T-helper 1 cell treated with Interleukin-12 subunit alpha and Interleukin-12 subunit beta and Interleukin-4 antibody, amounts not matched to agents 30 ng/mL and 1 ng/mL, for 36 hours (primary cell): Measurements from ENCODE around the gene CNPY4. TPM values are rescaled to one million over a fixed set of nuclear protein-coding genes. Genes with fewer than 3 reads are reported as not detected.

Experiments used
- intact Hi-C: fragments of 100-400 bp; cut with micrococcal nuclease; formaldehyde crosslinking; loops from one replicate; pipeline ENCODE4 v1.15.1; 2024
- total RNA-seq: library from RNA; stranded (reverse); gene quantifications from 2 replicates; pipeline ENCODE4 v1.2.3, GENCODE V29; 2022

The CNPY4 gene
- total RNA-seq, 1 donor from 2014 or later, result 37.0 TPM

- intact Hi-C loops, result no loop called here
These were observed 18.7 kb downstream of the CNPY4 start for GRCh38 chr7:100137851-100138760.

- intact Hi-C loops, result no loop called here
These were observed 22.1 kb downstream of the CNPY4 start for GRCh38 chr7:100141555-100141949.

GRCh38 chr7:100142461-100142860 lies 23.0 kb downstream of the CNPY4 start:
- intact Hi-C loops, result no loop called here

GRCh38 chr7:100146350-100146749 lies 26.9 kb downstream of the CNPY4 start:
- intact Hi-C loops, result loop anchor here (5.0 kb wide), 1 partner anchor 126 kb away; no protein-coding TSS in a partner anchor

GRCh38 chr7:100147278-100147677 lies 27.8 kb downstream of the CNPY4 start:
- intact Hi-C loops, result loop anchor here (5.0 kb wide), 1 partner anchor 125 kb away; no protein-coding TSS in a partner anchor

- intact Hi-C loops, result loop anchor here (1.0 to 5.0 kb wide), 10 partner anchors 10 to 280 kb away; partner anchors contain the start of genes AP4M1, CNPY4, GPC2 and MBLAC1
These were observed 28.8 kb downstream of the CNPY4 start for GRCh38 chr7:100148225-100148558.

GRCh38 chr7:100148559-100149328 lies 29.3 kb downstream of the CNPY4 start, which contains the start of gene LAMTOR4:
Gene LAMTOR4 (plus strand): TSS chr7:100148918. CDS start chr7:100148973, 55 bp downstream.
- intact Hi-C loops, result loop anchor here (1.0 to 5.0 kb wide), 10 partner anchors 10 to 280 kb away; partner anchors contain the start of genes AP4M1, CNPY4, GPC2 and MBLAC1

GRCh38 chr7:100152404-100152803 lies 33.0 kb downstream of the CNPY4 start:
- intact Hi-C loops, result no loop called here

GRCh38 chr7:100152937-100153666 lies 33.7 kb downstream of the CNPY4 start:
- intact Hi-C loops, result no loop called here

GRCh38 chr7:100153708-100154535 lies 34.5 kb downstream of the CNPY4 start:
- intact Hi-C loops, result no loop called here

- intact Hi-C loops, result no loop called here
These were observed 35.4 kb downstream of the CNPY4 start for GRCh38 chr7:100154651-100155491.

GRCh38 chr7:100155553-100156317 lies 36.3 kb downstream of the CNPY4 start:
- intact Hi-C loops, result no loop called here

GRCh38 chr7:100156331-100157068 lies 37.1 kb downstream of the CNPY4 start:
- intact Hi-C loops, result no loop called here

- intact Hi-C loops, result no loop called here
These were observed 37.6 kb downstream of the CNPY4 start for GRCh38 chr7:100157069-100157333.

- intact Hi-C loops, result loop anchor here (1.0 to 2.0 kb wide), 5 partner anchors 9 to 63 kb away; partner anchors contain the start of genes GPC2, LAMTOR4 and STAG3
These were observed 38.1 kb downstream of the CNPY4 start for GRCh38 chr7:100157334-100158228.

- intact Hi-C loops, result loop anchor here (1.0 to 2.0 kb wide), 5 partner anchors 8 to 62 kb away; partner anchors contain the start of genes GPC2, LAMTOR4 and STAG3
These were observed 39.0 kb downstream of the CNPY4 start, which contains the start of gene TRAPPC14 for GRCh38 chr7:100158229-100159098. Gene TRAPPC14 (minus strand): TSS chr7:100158723. CDS start chr7:100158499, 224 bp downstream.
